ENCODE data around the gene MTA1. TPM values are rescaled to one million over a fixed set of nuclear protein-coding genes. Genes with fewer than 3 reads are reported as not detected.

The MTA1 gene
- total RNA-seq, 1 donor from 2014 or later = 64.1 TPM

DNA sequence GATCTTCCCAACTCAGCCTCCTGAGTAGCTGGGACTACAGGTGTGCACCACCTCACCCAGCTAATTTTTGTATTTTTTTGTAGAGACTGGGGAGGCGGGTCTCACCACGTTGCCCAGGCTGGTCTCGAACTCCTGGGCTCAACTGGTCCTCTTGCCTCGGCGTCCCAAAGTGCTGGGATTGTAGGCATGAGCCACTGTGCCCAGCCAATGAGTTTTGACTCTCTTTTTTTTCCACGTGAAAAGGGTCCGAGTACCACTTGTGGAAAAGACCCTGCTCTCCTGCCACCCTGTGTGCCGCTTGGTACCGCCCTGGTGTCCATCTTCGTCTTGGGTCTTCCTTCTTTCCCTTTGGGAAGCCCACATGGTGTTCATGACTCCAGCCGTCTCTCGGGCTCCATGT lies 89.0 kb downstream of the MTA1 start:
- no peak overlapping the region for H3K4me3 ChIP-seq (ENCODE audit: low read depth, low read length)
- DNase-seq (ENCODE audit: low read depth) = no peak
- TF ChIP-seq CTCF (conservative IDR thresholded peaks at IDR 0.05; ENCODE audit: low read depth, low read length) = no peak

DNA sequence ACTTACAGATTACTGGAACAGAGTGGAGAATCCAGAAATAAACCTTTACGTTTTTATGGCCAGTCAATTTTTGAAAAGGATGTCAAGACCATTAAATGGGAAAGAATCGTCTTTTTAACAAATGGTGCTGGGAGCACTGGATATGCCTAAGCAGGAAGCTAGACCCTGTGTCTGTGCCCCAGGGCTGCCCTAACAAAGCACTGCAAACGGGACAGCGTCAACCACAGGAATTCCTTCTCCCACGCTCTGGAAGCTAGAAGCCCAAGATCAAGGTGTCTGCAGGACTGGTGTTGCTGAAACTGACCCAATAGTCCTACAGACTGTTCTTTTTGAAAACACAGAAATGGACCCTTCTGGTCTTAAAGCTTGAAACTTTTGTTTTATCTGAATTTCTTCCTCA lies 97.5 kb downstream of the MTA1 start:
- DNase-seq (ENCODE audit: low read depth) = no peak
- no peak overlapping the region for H3K4me3 ChIP-seq (ENCODE audit: low read depth, low read length)
- no peak for TF ChIP-seq CTCF (conservative IDR thresholded peaks at IDR 0.05; ENCODE audit: low read depth, low read length)

GRCh38 chr14:105519946-105520698 lies 100.5 kb downstream of the MTA1 start:
- DNase-seq (ENCODE audit: low read depth) = no peak
- H3K4me3 ChIP-seq (ENCODE audit: low read depth, low read length) = no peak overlapping the region
- TF ChIP-seq CTCF (conservative IDR thresholded peaks at IDR 0.05; ENCODE audit: low read depth, low read length) = no peak

Other genes with a start within 250 kb of the MTA1 start
- gene NUDT14, start 238.5 kb upstream of the MTA1 start, total RNA-seq = 23.0 and 30.2 TPM in 2 replicates
- gene BTBD6, start 171.3 kb upstream of the MTA1 start, total RNA-seq = 39.4 and 64.1 TPM in 2 replicates
- gene BRF1, start 118.8 kb upstream of the MTA1 start, total RNA-seq = 23.8 and 30.7 TPM in 2 replicates
- 45.1 and 68.7 TPM in 2 replicates for gene PACS2, start 105.1 kb upstream of the MTA1 start, total RNA-seq
- 0.29 TPM in 1 of 2 replicates, not detected in the other for gene TEX22, start 21.3 kb upstream of the MTA1 start, total RNA-seq
- 101 and 121 TPM in 2 replicates for gene CRIP2, start 55.0 kb downstream of the MTA1 start, total RNA-seq
- gene CRIP1, start 67.1 kb downstream of the MTA1 start, total RNA-seq = 7.0 and 8.3 TPM in 2 replicates
- gene TEDC1, start 71.4 kb downstream of the MTA1 start, total RNA-seq = 30.5 and 48.3 TPM in 2 replicates
- 3.5 and 5.6 TPM in 2 replicates for gene TMEM121, start 106.8 kb downstream of the MTA1 start, total RNA-seq